ENCODE measurements around the gene RAB11FIP4. TPM values are rescaled to one million over a fixed set of nuclear protein-coding genes. Genes with fewer than 3 reads are reported as not detected.

The RAB11FIP4 gene
- total and polyA plus RNA-seq, 4 donors: 1.5 to 16.0 (median 3.3) TPM

GRCh38 chr17:31587462-31587861 is 196.0 kb downstream of the RAB11FIP4 start:
- no peaks in the 10 kb centered on the region for H3K4me1 ChIP-seq (ENCODE audit: control insufficient read depth in 4 of 4, insufficient read depth in 4 of 4, low read length in 3 of 4)
- no peaks in the 10 kb centered on the region for H3K27me3 ChIP-seq (ENCODE audit: control insufficient read depth in 4 of 4, insufficient read depth in 4 of 4, low read length in 3 of 4)
- peaks cover 0 to 8% (median 4%) of the 10 kb centered on the region in 4 donors for H3K36me3 ChIP-seq (ENCODE audit: control insufficient read depth in 4 of 4, insufficient read depth in 3 of 4, low read depth in 1 of 4, low read length in 3 of 4)
- no peak overlapping the region for H3K27ac ChIP-seq (ENCODE audit: low read depth in 1 of 2, low read length in 2 of 2)
- no peak overlapping the region for H3K9ac ChIP-seq (ENCODE audit: low read depth in 1 of 2, low read length in 2 of 2)
- TF ChIP-seq GABPA (IDR thresholded peaks at IDR 0.05 in 1 of 2, conservative IDR thresholded peaks at IDR 0.05 in 1 of 2): no peak
- no peak for TF ChIP-seq EGR1 (IDR thresholded peaks at IDR 0.05; ENCODE audit: low read depth in 2 of 2)
- TF ChIP-seq NR2F2 (IDR thresholded peaks at IDR 0.05): no peak
- no peak for TF ChIP-seq RAD21 (IDR thresholded peaks at IDR 0.05)
- TF ChIP-seq HNF4G (IDR thresholded peaks at IDR 0.05): no peak
- TF ChIP-seq TAF1 (conservative IDR thresholded peaks at IDR 0.05): no peak
- TF ChIP-seq REST (IDR thresholded peaks at IDR 0.05): no peak
- TF ChIP-seq YY1 (IDR thresholded peaks at IDR 0.05): no peak
- TF ChIP-seq ATF3 (IDR thresholded peaks at IDR 0.05): no peak
- no peak for TF ChIP-seq SP1 (IDR thresholded peaks at IDR 0.05)
- TF ChIP-seq CTCF (IDR thresholded peaks at IDR 0.05; ENCODE audit: low read depth, low read length, missing input control): no peak
- TF ChIP-seq HNF4A (conservative IDR thresholded peaks at IDR 0.05): no peak
- TF ChIP-seq ZBTB33 (IDR thresholded peaks at IDR 0.05): no peak
- TF ChIP-seq MAX (IDR thresholded peaks at IDR 0.05): no peak
- no peak for TF ChIP-seq JUND (IDR thresholded peaks at IDR 0.05)
- TF ChIP-seq FOXA2 (IDR thresholded peaks at IDR 0.05): no peak
- 86% methylated on average over 4 of the region's 4 CpGs for WGBS
- no peaks in the 10 kb centered on the region for H3K9me3 ChIP-seq (ENCODE audit: control insufficient read depth in 4 of 4, low read length in 3 of 4)
- H3K4me3 ChIP-seq (ENCODE audit: low read depth in 1 of 3, low read length in 3 of 3): no peak overlapping the region
- DNase-seq (ENCODE audit: low spot score): no peak

Small RNAs within 50 kb of the gene (small RNA-seq; reads per million reads assigned to genes)
- gene MIR193A: 1.5 reads per million, percentile 84 among the genes with 10 or more reads in this experiment
- not detected for gene MIR4725
- gene RN7SL45P: not detected
- gene RN7SL79P: not detected
- gene RNU6ATAC7P: not detected

Other genes starting within 250 kb of the RAB11FIP4 start
- under 1 TPM; 0.05 to 0.25 TPM for gene OMG, start 94.4 kb upstream of the RAB11FIP4 start, total RNA-seq
- gene OMG, start 94.4 kb upstream of the RAB11FIP4 start, polyA plus RNA-seq: 1 to 10 TPM in 1 of 2 donors, under 1 TPM in 1; 0.13 to 2.1 TPM
- gene EVI2B, start 77.6 kb upstream of the RAB11FIP4 start, total RNA-seq: 1 to 10 TPM; 2.8 to 3.5 TPM
- gene EVI2B, start 77.6 kb upstream of the RAB11FIP4 start, polyA plus RNA-seq: 1 to 10 TPM; 4.0 to 5.8 TPM
- 1 to 10 TPM; 2.1 to 2.8 TPM for gene EVI2A, start 70.1 kb upstream of the RAB11FIP4 start, total RNA-seq
- 1 to 10 TPM; 1.1 to 2.0 TPM for gene EVI2A, start 70.1 kb upstream of the RAB11FIP4 start, polyA plus RNA-seq

All from liver (tissue), 10 donors.